Kidney epithelial cell (primary cell): ENCODE results near the gene SLC6A9. TPM values are rescaled to one million over a fixed set of nuclear protein-coding genes. Genes with fewer than 3 reads are reported as not detected.

Experiments
- DNase-seq: peaks from one replicate; pipeline ENCODE4 v3.0.0-alpha.2; 2010; ENCODE audit warnings: low read depth
- H3K27me3 ChIP-seq: 2 replicates; pipeline ENCODE4 v1.6.0; 2011; ENCODE audit warnings: low read length; ENCODE audit not compliant: control insufficient read depth, insufficient read depth
- H3K36me3 ChIP-seq: 2 replicates; pipeline ENCODE4 v1.5.1; 2011; ENCODE audit warnings: low read length; ENCODE audit not compliant: control insufficient read depth, insufficient read depth
- H3K4me3 ChIP-seq: 2 replicates; pipeline ENCODE4 v1.5.1; 2011; ENCODE audit warnings: low read depth, mild to moderate bottlenecking, control low read depth, low read length
- total RNA-seq: library from RNA; depleted of rRNA; stranded (reverse); fragments of >200 nt; gene quantifications from 2 replicates; pipeline ENCODE4 v1.2.3, GENCODE V29; 2015
- TF ChIP-seq, protein P1 (sequence below): IDR thresholded peaks from 2 replicates; pipeline ENCODE4 v1.5.1; 2011; ENCODE audit warnings: mild to moderate bottlenecking, moderate library complexity, low read length, control low read depth, inconsistent platforms; ENCODE audit not compliant: insufficient read depth, poor library complexity, severe bottlenecking

Gene SLC6A9
- total RNA-seq, 1 donor from 2014 or later = 22.4 TPM

DNA sequence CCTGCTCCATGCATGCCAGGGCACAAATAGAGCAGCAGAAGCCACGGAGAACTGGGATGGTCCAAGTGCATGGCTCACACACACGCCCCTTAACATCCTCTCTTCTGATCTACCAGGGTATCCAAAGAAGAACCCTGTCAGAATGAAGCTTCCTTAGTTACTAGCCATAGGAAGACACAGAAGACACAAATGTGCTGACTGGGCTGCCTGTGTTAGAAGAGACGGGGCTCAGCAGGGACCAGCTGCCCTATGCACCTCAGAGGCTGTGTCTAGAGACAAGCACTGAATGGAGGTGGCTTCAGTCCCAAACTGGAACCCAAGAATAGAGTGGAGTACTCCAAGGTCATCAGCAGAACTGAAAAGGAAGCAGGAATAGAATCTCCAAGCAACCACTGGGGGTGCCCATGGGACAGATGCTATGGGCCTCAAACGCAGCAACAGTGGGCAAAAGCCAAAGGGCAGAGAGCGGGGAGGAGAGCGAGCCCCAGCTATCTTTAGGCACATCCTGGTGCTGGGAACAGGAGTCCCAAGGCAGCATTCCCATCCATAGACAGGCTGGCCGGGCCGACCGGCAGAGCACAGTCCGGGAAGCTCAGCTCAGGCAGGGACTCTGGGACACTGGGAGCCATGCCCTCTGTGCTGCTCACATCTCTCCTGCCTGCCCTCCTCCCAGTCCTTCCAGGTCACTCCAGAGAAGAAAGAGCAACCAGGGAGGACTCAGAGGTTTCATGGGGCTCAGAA is 9.5 kb downstream of the SLC6A9 start:
- H3K4me3 ChIP-seq = no peak overlapping the region
- no peaks in the 10 kb centered on the region for H3K36me3 ChIP-seq
- H3K27me3 ChIP-seq = peaks cover 10% of the 10 kb centered on the region
- TF ChIP-seq, protein P1, sequence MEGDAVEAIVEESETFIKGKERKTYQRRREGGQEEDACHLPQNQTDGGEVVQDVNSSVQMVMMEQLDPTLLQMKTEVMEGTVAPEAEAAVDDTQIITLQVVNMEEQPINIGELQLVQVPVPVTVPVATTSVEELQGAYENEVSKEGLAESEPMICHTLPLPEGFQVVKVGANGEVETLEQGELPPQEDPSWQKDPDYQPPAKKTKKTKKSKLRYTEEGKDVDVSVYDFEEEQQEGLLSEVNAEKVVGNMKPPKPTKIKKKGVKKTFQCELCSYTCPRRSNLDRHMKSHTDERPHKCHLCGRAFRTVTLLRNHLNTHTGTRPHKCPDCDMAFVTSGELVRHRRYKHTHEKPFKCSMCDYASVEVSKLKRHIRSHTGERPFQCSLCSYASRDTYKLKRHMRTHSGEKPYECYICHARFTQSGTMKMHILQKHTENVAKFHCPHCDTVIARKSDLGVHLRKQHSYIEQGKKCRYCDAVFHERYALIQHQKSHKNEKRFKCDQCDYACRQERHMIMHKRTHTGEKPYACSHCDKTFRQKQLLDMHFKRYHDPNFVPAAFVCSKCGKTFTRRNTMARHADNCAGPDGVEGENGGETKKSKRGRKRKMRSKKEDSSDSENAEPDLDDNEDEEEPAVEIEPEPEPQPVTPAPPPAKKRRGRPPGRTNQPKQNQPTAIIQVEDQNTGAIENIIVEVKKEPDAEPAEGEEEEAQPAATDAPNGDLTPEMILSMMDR = no peak
- no peak for DNase-seq

DNA sequence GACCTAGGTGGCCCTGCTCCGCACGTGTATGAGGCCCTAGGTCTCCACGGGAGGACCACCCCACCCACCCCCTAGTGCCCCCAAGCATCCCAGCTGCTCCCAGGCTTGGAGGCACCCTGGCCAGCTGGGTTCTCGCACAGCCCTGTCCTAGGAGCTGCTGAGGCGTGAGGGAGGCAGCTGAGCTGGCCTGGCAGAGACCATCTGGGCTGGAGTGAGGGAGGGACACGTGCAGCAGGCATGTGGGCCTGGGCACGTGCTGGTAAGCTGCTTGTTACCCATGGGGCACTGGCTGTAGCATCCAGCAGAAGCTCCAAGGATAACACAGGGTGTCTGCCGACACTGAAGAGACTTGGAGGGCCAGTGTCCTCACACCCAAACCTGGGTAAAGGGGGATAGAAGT is 10.1 kb downstream of the SLC6A9 start:
- no peaks in the 10 kb centered on the region for H3K36me3 ChIP-seq
- TF ChIP-seq, protein P1 = no peak
- H3K27me3 ChIP-seq = peaks cover 11% of the 10 kb centered on the region

DNA sequence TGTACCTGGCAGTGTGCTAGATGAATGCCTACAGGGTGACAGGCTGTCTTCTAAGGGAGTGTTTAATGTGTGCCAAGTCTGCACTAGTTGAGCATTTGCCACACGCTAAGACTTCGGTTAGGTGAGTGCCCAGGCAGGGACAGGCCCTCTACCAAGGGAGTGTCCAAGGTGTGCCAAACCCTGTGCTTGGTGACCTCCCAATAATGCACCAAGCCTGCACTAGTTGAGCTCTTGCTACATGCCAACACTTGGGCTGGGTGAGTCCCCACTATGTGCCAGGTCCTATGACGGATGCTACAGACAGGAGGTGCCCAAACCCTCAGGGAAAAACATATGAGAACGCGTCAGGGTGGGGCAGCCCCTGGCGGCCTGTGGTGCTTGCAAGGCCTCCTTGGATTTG is 10.8 kb downstream of the SLC6A9 start:
- Histone ChIP-seq H3K36me3 (no peaks in the 10 kb centered on the region), H3K27me3 (peaks cover 11% of the 10 kb centered on the region), H3K4me3 (no peak overlapping the region)
- DNase-seq = no peak
- TF ChIP-seq, protein P1 = no peak

More for the DNA sequence above, 10.1 kb downstream of the SLC6A9 start:
- H3K4me3 ChIP-seq = no peak overlapping the region
- DNase-seq = no peak

DNA sequence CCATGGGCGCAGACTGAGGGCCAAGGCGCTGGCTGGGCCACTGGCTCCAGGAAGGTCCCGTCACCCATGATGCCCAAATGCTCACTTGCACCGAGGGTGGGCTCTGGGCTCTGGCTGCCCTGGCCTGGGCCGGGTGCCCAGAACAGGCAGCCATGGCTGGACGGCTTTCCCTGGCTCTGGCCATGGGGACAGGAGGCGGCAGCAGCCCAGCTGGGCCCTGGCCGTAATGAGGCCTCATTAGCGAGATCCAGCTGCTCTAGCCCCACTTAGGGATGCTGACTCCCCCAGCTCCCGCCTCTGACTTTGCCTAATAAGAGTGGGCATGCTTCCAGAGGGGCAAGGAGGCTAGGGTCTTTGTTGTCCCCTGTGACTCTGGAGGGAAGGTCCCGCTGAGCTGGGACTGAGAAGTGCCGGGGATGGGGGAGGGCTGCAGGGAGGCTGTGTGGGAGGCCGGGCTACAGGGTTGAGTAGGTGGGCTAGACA is 11.8 kb downstream of the SLC6A9 start:
- TF ChIP-seq, protein P1 = no peak
- Histone ChIP-seq H3K27me3 (peaks cover 13% of the 10 kb centered on the region), H3K36me3 (no peaks in the 10 kb centered on the region), H3K4me3 (no peak overlapping the region)
- no peak for DNase-seq

DNA sequence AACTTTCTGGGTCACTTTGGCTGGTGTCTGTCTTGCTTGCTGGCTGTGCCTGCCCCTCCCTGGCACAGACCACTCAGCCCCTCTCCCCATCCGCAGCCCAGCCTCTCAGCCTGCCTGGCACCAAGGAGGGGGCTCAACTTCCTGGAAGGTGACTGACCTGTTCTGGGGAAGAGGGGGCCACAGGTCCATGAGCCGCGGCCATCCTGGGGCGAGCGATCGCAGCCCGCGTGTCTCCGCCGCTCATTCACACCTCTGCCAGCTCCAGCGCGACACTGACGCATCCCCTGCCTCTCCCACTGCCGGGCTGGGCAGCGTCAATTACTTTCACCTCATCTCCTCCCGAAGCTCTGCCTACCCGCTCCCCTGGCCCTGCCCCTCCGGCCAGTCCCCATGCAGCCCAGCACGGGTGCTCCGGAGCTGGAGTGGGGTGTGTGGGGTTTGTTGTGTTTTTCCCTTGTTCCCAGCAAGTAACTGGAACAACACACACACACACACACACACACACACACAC is 14.3 kb downstream of the SLC6A9 start:
- Histone ChIP-seq H3K4me3 (no peak overlapping the region), H3K27me3 (peaks cover 15% of the 10 kb centered on the region), H3K36me3 (no peaks in the 10 kb centered on the region)
- DNase-seq = no peak
- TF ChIP-seq, protein P1 = no peak
